MCF 10A (cell line): ENCODE results near the gene HLA-DMA. TPM values are rescaled to one million over a fixed set of nuclear protein-coding genes. Genes with fewer than 3 reads are reported as not detected.
A peak's percentile ranks its signal among the peaks of the same experiment; 100 is the strongest.

Experiments used
- BruUV-seq: library from RNA; stranded (reverse); fragments of 400-500 nt; replicated peaks from 2 replicates; lab custom pipeline; 2021; lab: Mats Ljungman, UMichigan
- CTCF ChIA-PET: fragments of 300-600 bp; sonication (Branson Sonifier 250); formaldehyde crosslinking; extraction: SDS; loops from one replicate; lab custom pipeline; 2021; ENCODE audit warnings: antibody characterized with exemption, inconsistent platforms; lab: Yijun Ruan, JAX
- POLR2A ChIA-PET: fragments of 300-600, 350-650 bp; sonication (Branson Sonifier 250); formaldehyde crosslinking; extraction: SDS; loops from one replicate; lab custom pipeline; 2020; ENCODE audit warnings: antibody characterized with exemption, inconsistent platforms; lab: Yijun Ruan, JAX
- DNase-seq: peaks from one replicate; pipeline ENCODE4 v3.0.0-alpha.2; 2018; ENCODE audit not compliant: unreplicated experiment
- H3K27ac Mint-ChIP-seq: one replicate; pipeline ENCODE4 v1.8.0; 2022; ENCODE audit warnings: mild to moderate bottlenecking, low read depth, mixed read lengths; ENCODE audit not compliant: unreplicated experiment
- H3K27me3 Mint-ChIP-seq: one replicate; pipeline ENCODE4 v1.8.0; 2022; ENCODE audit warnings: mixed read lengths; ENCODE audit not compliant: insufficient read depth, unreplicated experiment
- H3K36me3 Mint-ChIP-seq: one replicate; pipeline ENCODE4 v1.8.0; 2022; ENCODE audit warnings: mild to moderate bottlenecking, moderate library complexity, mixed read lengths; ENCODE audit not compliant: insufficient read depth, unreplicated experiment
- H3K4me1 Mint-ChIP-seq: one replicate; pipeline ENCODE4 v1.8.0; 2022; ENCODE audit warnings: mixed read lengths; ENCODE audit not compliant: insufficient read depth, unreplicated experiment
- H3K4me3 Mint-ChIP-seq: one replicate; pipeline ENCODE4 v1.8.0; 2022; ENCODE audit warnings: mild to moderate bottlenecking, moderate library complexity, mixed read lengths; ENCODE audit not compliant: unreplicated experiment
- H3K9me3 Mint-ChIP-seq: one replicate; pipeline ENCODE4 v1.8.0; 2022; ENCODE audit warnings: mixed read lengths; ENCODE audit not compliant: unreplicated experiment
- CTCF ChIP-seq: fragments of 200-600 bp; IDR thresholded peaks from one replicate; pipeline ENCODE4 v1.8.0; 2022; ENCODE audit warnings: antibody characterized with exemption, mild to moderate bottlenecking; ENCODE audit not compliant: unreplicated experiment
- intact Hi-C: fragments of 100-400 bp; cut with micrococcal nuclease; formaldehyde crosslinking; loops from 2 replicates; pipeline ENCODE4 v1.14.1; 2022
- total RNA-seq: library from RNA; stranded (reverse); gene quantifications from 2 replicates; pipeline ENCODE4 v1.2.3, GENCODE V29; 2022

Gene HLA-DMA
- total RNA-seq, 1 experiment from 2014 or later, result 2.4 TPM

GRCh38 chr6:32982702-32983492 is 30.0 kb upstream of the HLA-DMA start:
- no peak for DNase-seq
- POLR2A ChIA-PET, result interaction anchor here (1.0 to 12.1 kb wide), 5 partner anchors 11 to 130 kb away, joined by 3 to 245 read pairs (median 6); partner anchors contain the start of genes BRD2 and TAP1
- no peaks in the 10 kb centered on the region for H3K9me3 Mint-ChIP-seq
- CTCF ChIA-PET, result interaction anchor here (0.6 to 7.6 kb wide), 10 partner anchors 13 to 183 kb away, joined by 3 to 161 read pairs (median 8); partner anchors contain the start of genes BRD2 and TAP2
- H3K27ac Mint-ChIP-seq, result no peak overlapping the region
- H3K27me3 Mint-ChIP-seq, result no peaks in the 10 kb centered on the region
- no peak overlapping the region for H3K4me3 Mint-ChIP-seq
- intact Hi-C loops, result no loop called here
- peaks cover 25% of the 10 kb centered on the region for H3K4me1 Mint-ChIP-seq
- H3K36me3 Mint-ChIP-seq, result peaks cover 53% of the 10 kb centered on the region
- BruUV-seq, result no TSS peak
- no peak for TF ChIP-seq CTCF

- no peak overlapping the region for H3K4me3 Mint-ChIP-seq
- no peak for TF ChIP-seq CTCF
- no peaks in the 10 kb centered on the region for H3K9me3 Mint-ChIP-seq
- peak; percentile 13 for DNase-seq
- POLR2A ChIA-PET, result interaction anchor here (1.0 to 12.1 kb wide), 3 partner anchors 11 to 129 kb away, joined by 3 to 245 read pairs (median 5); partner anchors contain the start of genes BRD2 and TAP1
- intact Hi-C loops, result no loop called here
- H3K27me3 Mint-ChIP-seq, result no peaks in the 10 kb centered on the region
- H3K4me1 Mint-ChIP-seq, result peaks cover 31% of the 10 kb centered on the region
- no TSS peak for BruUV-seq
- CTCF ChIA-PET, result interaction anchor here (0.6 to 1.4 kb wide), 4 partner anchors 32 to 183 kb away, joined by 3 to 6 read pairs (median 4); no protein-coding TSS in a partner anchor
- H3K36me3 Mint-ChIP-seq, result peaks cover 60% of the 10 kb centered on the region
- no peak overlapping the region for H3K27ac Mint-ChIP-seq
Observed at GRCh38 chr6:32982084-32982701, 29.3 kb upstream of the HLA-DMA start.

DNA sequence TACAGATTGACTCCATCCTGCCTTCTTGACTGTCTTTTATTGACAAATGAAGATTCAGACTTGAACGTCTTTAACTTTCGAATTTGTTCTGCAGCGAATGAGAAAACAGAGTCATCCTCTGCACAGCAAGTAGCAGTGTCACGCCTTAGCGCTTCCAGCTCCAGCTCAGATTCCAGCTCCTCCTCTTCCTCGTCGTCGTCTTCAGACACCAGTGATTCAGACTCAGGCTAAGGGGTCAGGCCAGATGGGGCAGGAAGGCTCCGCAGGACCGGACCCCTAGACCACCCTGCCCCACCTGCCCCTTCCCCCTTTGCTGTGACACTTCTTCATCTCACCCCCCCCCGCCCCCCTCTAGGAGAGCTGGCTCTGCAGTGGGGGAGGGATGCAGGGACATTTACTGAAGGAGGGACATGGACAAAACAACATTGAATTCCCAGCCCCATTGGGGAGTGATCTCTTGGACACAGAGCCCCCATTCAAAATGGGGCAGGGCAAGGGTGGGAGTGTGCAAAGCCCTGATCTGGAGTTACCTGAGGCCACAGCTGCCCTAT is 27.7 kb upstream of the HLA-DMA start:
- Mint-ChIP-seq H3K27me3 (no peaks in the 10 kb centered on the region), H3K4me1 (peaks cover 43% of the 10 kb centered on the region), H3K27ac (no peak overlapping the region), H3K4me3 (no peak overlapping the region), H3K9me3 (no peaks in the 10 kb centered on the region), H3K36me3 (peaks cover 76% of the 10 kb centered on the region)
- POLR2A ChIA-PET, result interaction anchor here (0.6 to 12.1 kb wide), 5 partner anchors 9 to 95 kb away, joined by 3 to 245 read pairs (median 4); partner anchors contain the start of gene BRD2
- DNase-seq, result no peak
- TF ChIP-seq CTCF, result no peak
- CTCF ChIA-PET, result interaction anchor here (0.7 to 3.2 kb wide), 5 partner anchors 14 to 98 kb away, joined by 3 to 23 read pairs (median 7); partner anchors contain the start of gene HLA-DMA
- BruUV-seq, result TSS peak; percentile 1
- intact Hi-C loops, result no loop called here
